ENCODE results near the gene PROCA1. TPM values are rescaled to one million over a fixed set of nuclear protein-coding genes. Genes with fewer than 3 reads are reported as not detected.
A peak's percentile ranks its signal among the peaks of the same experiment; 100 is the strongest.

PROCA1 gene
- total and polyA plus RNA-seq, 7 donors = 0.21 to 1.1 (median 0.36) TPM

DNA sequence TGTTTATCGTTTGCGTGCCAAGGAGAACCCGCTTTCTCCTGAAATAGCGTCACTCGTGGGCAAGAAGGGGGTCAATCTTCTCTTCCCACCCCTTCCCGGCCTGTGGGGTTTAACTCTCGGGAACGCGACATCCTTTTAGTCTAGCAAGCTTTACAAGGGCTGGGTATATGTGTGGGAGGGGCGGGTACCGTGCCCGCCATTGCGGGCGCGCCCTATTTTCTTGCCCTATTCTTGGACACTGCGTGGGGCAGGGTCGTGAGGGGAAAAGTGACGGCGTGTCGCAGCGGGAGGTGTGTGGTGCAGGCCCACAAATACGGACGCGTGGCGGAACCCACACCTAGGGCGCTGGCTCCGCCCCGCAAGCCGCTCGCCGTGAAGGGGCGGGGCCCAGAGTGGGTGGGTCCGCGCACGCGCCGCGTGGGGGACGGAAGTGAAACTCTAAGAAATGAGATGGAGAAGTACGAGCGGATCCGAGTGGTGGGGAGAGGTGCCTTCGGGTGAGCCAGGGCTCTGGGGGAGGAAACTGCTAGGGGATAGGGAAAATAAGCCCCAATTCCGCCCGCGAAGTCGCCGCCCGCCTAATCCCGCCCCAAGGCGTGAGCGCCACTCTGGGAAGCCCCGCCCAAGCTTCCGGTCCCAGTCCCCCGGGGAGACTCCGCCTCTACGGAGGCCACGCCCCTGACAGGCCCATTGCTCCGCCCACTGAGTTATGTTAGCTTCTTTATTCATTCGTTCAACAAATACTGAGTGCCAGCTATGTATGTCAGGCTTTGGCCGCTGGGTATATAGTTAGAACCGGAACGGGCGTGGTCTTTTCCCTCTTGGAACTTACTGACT lies 16.9 kb upstream of the PROCA1 start, which contains the start of gene NEK8:
Gene NEK8 (plus strand): TSS at position 425 of the 837 bp plus-strand sequence. CDS start 26 bp downstream, at position 451.
- Histone ChIP-seq H3K4me3 (peak within 1 kb of the TSS; percentile 80), H3K9me3 (no peaks in the 10 kb centered on the region), H3K27me3 (ENCODE audit: insufficient read depth in 3 of 3, low read length in 2 of 3) (no peaks in the 10 kb centered on the region), H3K36me3 (ENCODE audit: insufficient read depth in 1 of 2, low read depth in 1 of 2) (peaks cover 0 to 14% of the 10 kb centered on the region in 2 donors), H3K27ac (peak within 1 kb of the TSS; percentile 98), H3K4me1 (peaks cover 17% of the 10 kb centered on the region)
- DNase-seq (peak; percentile 95 to 97), ATAC-seq (peak; percentile 85 to 89 (median 88))
- intact Hi-C loops (cut with DNase I) = loop anchor here (2.0 to 10.0 kb wide), 4 partner anchors 14 to 386 kb away; partner anchors contain the start of gene DHRS13 (in 1 of the 2)
- WGBS, 3 donors = 0 to 1% (median 0%) methylated on average over 63 to 64 of the region's 64 CpGs
- no peak for TF ChIP-seq CTCF (IDR thresholded peaks at IDR 0.05)

- DNase-seq = peak; percentile 92 to 95
- H3K4me1 ChIP-seq = peaks cover 28% of the 10 kb centered on the region
- peak overlapping the region; percentile 59 for H3K27ac ChIP-seq
- WGBS, 3 donors = 0% methylated on average over 56 to 57 of the region's 57 CpGs
- peaks cover 0 to 32% of the 10 kb centered on the region in 2 donors for H3K36me3 ChIP-seq (ENCODE audit: insufficient read depth in 1 of 2, low read depth in 1 of 2)
- H3K4me3 ChIP-seq = peak overlapping the region; percentile 80
- intact Hi-C loops (cut with DNase I) = loop anchor here (1.0 to 10.0 kb wide), 3 partner anchors 23 to 388 kb away; partner anchors contain the start of gene DHRS13 (in 1 of the 2)
- ATAC-seq = peak; percentile 70 to 79 (median 75)
- no peaks in the 10 kb centered on the region for H3K9me3 ChIP-seq
- TF ChIP-seq CTCF (IDR thresholded peaks at IDR 0.05) = peak; percentile 99
- no peaks in the 10 kb centered on the region for H3K27me3 ChIP-seq (ENCODE audit: insufficient read depth in 3 of 3, low read length in 2 of 3)
Observed at GRCh38 chr17:28726627-28727491, 15.2 kb upstream of the PROCA1 start.

DNA sequence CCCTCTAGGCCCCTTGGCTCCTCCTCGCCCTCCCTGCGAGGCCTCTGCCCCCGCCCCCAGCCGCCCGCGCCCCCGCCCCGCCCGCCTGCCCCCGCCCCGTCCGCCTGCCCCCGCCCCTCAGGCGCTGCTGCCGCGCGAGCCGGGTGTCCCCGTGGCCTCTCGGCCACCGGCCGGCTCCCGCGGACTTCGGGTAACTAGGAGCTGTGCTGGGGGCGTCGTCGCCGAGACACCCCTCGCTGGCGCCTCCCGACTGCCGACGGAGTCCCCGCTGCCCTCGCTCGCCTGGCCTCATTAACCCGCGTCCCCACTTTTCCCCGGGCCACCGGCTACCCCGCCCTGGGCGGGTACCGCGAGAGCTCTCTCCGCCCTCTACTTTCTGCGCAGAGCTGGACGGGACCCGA lies 14.5 kb upstream of the PROCA1 start, which contains the start of gene TLCD1:
Gene TLCD1 (minus strand): TSS at position 8 of the 401 bp plus-strand sequence. CDS start 136 bp downstream, outside the sequence.
- H3K4me3 ChIP-seq = peak within 1 kb of the TSS; percentile 80
- peaks cover 35% of the 10 kb centered on the region for H3K4me1 ChIP-seq
- WGBS, 3 donors = 1% methylated on average over 16 to 49 of the region's 49 CpGs
- peak within 1 kb of the TSS; percentile 59 for H3K27ac ChIP-seq
- intact Hi-C loops (cut with DNase I) = loop anchor here (1.0 to 10.0 kb wide), 3 partner anchors 24 to 389 kb away; partner anchors contain the start of gene DHRS13 (in 1 of the 2)
- no peaks in the 10 kb centered on the region for H3K27me3 ChIP-seq (ENCODE audit: insufficient read depth in 3 of 3, low read length in 2 of 3)
- TF ChIP-seq CTCF (IDR thresholded peaks at IDR 0.05) = no peak
- H3K36me3 ChIP-seq (ENCODE audit: insufficient read depth in 1 of 2, low read depth in 1 of 2) = peaks cover 0 to 38% of the 10 kb centered on the region in 2 donors
- ATAC-seq = peak; percentile 8 to 33 (median 8)
- H3K9me3 ChIP-seq = no peaks in the 10 kb centered on the region
- DNase-seq = peak; percentile 69 to 79

DNA sequence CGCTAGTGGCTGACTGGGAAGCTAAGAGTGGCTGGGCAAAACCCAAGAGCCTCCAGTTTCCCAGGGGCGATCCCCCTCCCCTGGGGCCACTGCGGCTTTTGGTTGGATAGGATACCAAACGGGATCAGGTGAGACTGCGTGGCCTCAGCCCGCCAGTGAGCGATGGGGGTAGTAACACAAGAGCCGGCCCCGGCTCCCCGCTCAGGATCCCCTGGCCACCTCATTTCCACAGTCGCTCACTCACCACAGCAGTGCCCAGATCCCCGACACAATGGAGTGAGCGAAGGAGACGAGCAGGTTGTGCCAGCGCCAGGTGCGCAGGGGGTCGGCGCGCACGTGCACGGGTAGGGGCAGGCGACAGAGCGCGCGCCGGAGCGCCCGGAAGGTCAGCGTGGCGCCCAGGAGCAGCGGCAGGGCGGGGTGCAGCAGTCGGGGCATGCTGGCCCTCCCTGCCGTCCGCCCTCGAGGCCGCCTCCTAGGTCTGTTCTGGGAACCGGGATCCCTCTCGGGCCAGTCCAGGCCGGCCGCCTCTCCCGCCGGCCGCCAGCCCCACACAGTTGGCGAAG lies 14.1 kb upstream of the PROCA1 start:
- intact Hi-C loops (cut with DNase I) = loop anchor here (1.0 to 10.0 kb wide), 3 partner anchors 25 to 389 kb away; partner anchors contain the start of gene DHRS13 (in 1 of the 2)
- peak in 3 of 4 donors; percentile 3 to 7 (median 6) for ATAC-seq

More for the DNA sequence above, 14.1 kb upstream of the PROCA1 start:
- Histone ChIP-seq H3K36me3 (ENCODE audit: insufficient read depth in 1 of 2, low read depth in 1 of 2) (peaks cover 0 to 43% of the 10 kb centered on the region in 2 donors), H3K9me3 (no peaks in the 10 kb centered on the region), H3K4me3 (peak overlapping the region; percentile 80), H3K27me3 (ENCODE audit: insufficient read depth in 3 of 3, low read length in 2 of 3) (no peaks in the 10 kb centered on the region), H3K4me1 (peaks cover 39% of the 10 kb centered on the region), H3K27ac (no peak overlapping the region)
- no peak for TF ChIP-seq CTCF (IDR thresholded peaks at IDR 0.05)
- WGBS, 3 donors = 2 to 3% (median 2%) methylated on average over 32 to 45 of the region's 45 CpGs
- DNase-seq = peak in 1 of 2 donors; percentile 75

Measured in psoas muscle (tissue), 8 donors.